HG02588 (cell line): ENCODE results near the gene BRPF3.

Source experiments
- ATAC-seq: cut with Tn5 transposase; IDR thresholded peaks from one replicate; pipeline ENCODE4 v1.9.1; 2021; ENCODE audit warnings: mild to moderate bottlenecking, moderate library complexity; ENCODE audit not compliant: unreplicated experiment

BRPF3 gene

DNA sequence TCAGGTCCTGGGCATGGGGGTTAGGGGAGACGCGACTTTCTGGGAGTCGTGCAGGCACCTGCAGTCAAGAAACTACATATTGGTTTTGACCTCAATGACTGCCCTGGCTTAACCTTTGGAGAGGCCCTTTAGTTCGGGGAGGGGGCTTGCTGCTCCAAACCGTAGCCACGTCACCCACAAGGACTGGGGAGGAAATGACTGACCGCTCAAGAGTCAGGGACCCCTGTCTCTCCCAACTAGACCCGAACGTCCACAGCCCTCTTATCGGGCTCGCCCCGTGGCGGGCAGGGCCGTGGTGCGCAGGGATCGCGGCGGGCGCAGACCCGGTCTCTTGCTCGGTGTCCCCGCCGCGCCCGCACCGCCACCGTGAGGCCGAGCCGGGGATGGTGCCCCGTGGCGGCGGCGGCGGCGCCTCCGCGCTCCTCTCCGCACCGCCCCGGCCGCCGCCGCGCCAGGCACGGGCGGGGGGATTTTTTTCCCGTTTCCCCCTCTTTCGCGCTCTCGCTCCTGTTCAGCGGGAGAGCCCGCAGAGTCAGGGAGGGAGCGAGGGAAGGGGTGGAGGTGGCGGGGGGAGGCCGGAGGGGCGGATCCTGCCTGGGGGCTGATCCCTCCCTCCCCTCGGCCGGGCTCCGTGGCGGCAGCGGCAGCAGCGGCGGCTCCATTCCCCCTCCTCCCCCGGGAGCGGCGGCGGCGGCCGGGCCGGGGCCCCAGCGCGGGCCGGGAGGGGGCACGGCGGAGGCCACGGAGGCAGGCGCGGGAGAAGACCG lies at the start of gene BRPF3:
Gene BRPF3, plus strand, starts transcription at position 632 of the 767 bp plus-strand sequence. CDS start 3,579 bp downstream, outside the sequence.
- peak; percentile 56 for ATAC-seq

DNA sequence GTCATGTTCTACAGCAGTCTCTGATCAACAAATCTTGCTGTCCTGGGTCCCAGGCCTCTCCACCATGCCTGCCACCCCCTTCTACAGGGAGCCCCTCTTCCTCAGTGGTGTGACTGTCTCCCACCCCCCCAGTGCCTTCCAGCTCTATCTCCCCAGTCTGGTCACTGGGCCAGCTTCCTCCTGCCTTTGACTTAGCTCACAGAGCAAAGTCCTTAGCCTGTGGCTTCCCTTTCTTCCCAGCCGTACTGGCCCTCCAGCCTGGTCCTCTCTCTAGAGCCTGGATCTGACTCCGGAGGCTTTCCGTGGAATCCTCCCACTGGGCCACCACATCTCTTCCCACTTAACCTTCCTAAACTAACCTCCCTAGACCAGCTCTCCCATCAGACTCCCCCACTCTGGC lies 49.2 kb upstream of the BRPF3 start:
- no peak for ATAC-seq

DNA sequence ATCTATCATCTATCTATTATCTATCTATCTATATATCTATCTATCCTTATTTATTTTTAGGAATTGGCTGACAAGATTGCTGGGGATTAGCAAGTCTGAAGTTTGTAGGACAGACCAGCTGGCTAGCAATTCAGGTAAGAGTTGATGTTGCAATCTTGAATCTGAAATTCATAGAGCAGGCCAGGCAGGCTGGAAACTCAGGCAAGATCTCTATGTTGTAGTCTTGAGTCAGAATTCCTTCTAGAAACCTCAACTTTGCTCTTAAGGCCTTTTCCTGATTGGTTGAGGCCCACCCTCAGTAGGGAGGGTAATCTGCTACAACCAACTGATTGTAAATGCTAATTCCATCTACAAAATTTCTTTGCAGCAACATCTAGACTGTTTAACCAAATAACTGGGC lies 47.1 kb upstream of the BRPF3 start:
- ATAC-seq, result no peak

DNA sequence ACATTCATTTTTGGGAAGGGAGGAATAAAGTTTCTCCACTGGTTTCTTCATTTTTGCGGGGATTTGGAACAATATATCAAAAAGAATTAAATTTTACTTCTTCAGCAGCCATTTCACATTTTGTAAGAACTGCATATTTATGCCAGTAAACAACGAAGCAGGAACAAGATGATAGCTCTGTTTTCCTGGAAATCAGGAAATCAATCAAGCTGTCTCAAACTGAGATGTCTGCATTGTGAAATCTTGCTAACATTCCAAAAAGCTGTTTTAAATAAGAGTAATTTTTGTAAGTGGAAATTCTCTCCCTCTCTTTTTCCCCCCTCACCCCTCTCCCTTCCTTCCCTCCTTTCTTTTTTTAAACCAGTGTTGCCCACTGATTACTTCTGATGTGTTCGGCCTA lies 46.3 kb upstream of the BRPF3 start:
- ATAC-seq, result no peak

DNA sequence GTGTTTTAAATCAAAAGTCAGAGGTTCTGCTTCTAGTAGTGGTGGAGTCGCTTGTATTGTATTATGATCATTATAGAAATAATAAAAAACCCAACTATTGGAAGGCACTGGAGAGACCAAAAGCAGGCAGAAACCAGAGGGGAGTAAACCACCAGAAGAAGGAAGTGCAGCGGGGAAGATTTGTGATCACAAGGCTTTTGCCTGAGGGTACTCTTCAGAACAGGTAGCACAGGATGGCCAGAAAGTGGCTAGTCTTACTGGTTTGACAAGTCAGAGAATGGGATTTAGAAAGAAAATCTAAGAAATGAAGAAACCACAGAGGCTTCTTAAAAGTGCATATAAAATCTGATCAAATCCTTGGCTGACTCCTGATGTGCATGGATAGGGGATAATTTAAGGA lies 42.3 kb upstream of the BRPF3 start:
- ATAC-seq, result no peak

DNA sequence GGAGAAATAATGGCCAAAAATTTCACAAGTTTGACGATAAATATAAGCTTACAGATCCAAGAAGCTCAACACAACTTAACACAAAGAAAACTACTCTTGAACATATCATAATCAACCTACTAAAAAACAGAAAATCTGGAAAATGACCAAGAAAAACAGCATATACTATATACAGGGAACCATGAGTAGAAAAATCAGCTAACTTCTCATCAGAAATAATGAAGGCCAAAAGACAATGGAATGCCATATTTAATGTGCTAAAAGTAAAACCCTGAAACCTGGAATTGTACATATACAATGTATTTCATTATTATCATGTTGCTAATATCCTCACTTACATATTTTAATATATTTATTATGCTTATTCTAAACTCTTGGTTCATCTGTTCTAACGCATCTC lies 40.9 kb upstream of the BRPF3 start:
- ATAC-seq, result no peak

DNA sequence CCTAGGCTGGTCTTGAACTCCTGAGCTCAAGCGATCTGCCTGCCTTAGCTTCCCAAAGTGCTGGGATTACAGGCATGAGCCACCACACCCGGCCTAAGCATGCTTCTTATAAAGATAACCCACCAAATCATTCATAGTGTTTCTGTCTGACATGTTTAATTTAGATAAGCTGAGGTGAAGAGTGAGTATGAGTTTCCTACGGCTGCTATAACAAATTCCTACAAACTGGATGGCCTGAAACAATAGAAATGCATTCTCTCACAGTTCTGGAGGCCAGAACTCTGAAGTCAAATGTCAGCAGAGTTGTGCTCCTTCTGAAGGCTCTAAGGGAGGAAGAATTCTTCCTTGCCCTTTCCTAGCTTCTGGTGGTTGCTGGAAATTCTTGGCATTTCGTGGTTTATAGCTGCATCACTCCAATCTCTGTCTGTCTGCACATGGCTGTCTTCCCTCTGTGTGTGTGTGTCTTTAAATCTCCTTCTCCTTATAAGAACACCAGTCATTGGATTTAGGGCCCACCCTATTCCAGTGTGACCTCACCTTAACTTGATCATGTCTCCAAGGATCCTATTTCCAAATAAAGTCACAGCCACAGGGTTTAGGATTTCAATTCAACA lies 36.3 kb upstream of the BRPF3 start:
- ATAC-seq, result no peak

DNA sequence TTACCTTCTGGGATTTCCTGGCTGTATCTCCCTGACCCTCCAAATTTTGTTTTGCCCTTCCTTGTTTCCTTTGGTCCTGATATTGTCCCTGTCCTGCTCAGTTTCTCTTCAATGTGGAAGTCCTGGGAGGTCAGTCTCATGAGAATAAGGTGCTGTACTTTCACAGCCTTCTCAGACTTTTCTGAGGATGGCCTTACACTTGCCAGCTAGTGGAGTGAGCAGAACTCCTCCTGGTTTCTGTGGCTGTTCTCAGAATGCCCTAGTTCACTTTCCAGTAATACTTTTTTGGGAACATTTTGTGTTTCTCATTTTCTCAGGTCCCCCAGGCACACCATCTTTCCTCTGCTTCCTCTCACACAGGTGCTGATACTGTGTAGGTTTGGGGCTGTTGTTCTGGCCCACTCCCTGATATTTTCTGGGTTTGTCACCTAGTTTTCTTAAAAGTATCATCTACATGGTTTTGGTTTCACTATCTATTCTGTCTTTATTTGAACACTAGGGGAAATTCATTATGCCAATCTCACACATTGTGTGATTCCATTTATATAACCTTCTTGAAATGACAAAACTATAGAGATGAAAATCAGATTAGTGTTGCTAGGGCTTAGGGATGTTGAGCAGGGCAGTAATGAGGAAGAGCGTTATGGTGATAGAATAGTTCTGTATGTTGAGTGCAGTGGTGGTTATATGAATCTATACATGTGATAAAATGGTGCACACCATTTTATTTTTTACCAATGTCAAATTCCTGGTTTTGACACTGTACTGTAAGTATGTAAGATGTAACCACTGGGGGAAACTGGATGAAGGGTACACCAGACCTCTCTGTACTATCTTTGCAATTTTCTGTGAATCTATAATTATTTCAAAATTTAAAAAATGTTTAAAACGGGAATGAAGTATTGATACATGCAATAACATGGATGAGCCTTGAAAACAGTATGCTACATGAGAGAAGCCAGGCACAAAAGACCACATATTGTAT lies 27.2 kb upstream of the BRPF3 start:
- no peak for ATAC-seq

DNA sequence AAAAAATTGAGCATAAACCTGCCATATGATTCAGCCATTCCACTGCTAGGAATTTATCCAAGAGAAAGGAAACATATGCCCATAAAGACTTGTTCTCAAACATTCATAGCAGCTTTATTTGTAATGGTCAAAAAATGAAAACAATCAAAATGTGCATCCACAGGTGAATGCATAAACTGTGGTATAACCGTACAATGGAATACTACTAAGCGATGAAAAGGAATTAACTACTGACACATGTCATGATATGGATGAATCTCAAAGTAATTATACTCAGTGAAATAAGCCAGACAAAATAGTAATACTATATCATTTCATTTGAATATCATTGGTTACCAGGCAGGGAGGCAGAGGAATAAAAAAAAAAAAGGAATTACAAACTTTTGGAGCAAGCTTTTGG lies 25.8 kb upstream of the BRPF3 start:
- no peak for ATAC-seq

DNA sequence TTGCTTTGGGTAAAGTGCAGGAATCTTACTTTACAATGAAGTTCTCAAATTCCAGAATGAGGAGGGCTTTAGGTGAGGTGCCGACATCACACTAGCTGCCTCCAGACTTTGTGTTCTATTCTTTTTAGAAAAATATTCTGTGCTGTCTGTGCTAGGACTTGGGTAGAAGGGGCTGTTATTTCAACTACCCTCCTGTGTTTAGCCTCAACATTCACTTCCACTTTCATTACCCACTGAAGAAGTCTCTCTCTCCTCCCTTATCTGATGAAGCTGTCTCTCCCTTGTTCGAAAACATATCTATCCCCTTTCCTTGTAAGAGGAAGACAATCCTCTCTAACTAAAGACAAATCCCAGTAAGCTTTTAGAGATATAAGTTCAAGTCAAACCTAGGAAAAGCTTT lies 25.0 kb upstream of the BRPF3 start:
- no peak for ATAC-seq

DNA sequence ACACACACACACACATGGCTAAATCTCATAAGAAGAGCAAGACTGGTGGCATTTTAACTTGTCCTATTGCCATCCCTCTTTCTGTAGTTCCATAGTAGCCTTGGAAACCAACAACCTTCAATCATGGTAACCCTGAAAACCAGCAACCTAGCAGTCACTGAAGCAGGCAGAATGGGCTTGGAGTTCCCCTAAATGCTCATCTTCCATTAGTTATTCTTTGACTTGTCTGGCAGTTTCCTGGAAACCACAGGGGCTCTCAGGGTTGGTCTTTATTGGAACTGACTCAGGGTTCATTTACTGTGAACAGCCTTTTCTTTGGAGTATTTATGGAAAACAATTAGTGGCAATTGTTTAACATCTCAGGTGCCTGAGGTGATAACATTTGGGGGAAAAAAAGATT lies 19.4 kb upstream of the BRPF3 start:
- ATAC-seq, result no peak

DNA sequence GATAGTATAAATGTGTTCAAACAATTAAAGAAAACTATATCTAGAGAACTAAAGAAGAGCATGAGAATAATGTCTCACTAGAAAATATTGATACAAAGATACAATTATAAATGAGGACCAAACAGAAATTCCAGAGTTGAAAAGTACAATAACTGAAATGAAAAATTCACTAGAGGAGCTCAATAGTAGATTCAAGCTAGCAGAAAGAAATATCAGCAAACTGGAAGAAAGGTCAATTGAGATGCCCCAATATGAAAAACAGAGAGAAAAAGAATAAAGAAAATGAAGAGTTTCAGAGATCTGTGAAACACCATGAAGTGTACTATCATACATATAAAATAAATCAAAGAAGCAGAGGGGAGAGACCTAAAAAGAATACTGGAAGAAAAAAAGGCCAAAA lies 18.0 kb upstream of the BRPF3 start:
- ATAC-seq, result no peak

DNA sequence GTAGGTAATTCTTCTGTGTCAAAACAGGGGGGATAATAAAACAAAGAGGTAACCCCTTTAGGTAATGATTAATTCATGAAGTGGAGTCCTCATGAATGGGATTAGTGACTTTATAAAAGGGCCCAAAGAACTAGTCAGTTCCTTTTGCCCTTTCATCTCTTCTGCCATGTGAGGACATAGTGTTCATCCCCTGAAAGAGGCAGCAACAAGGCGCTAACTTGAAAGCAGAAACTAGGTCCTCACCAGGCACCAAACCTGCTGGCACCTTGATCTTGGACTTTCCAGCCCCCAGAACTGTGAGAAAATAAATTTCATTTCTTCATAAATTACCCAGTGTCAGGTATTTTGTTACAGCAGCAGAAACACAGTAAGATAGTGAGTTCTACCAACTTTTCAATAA lies 16.4 kb upstream of the BRPF3 start:
- no peak for ATAC-seq

DNA sequence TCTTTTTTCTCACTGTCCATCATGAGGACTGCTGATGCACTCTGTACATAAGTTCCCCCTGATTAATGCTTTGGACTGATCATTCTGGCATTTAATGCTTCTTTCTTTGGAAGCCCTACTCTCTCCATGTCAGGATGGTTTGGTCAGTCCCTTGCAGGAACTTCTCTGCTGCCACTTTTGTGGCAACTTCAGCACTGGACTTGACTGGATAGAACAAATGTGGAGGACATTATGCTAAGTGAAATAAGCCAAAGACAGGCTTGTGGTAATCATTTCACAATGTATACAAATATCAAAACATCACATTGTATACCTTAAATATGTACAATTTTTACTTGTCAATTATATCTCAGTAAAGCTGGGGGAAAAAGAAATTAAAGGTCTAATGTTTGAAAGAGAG lies 12.2 kb upstream of the BRPF3 start:
- ATAC-seq, result no peak

DNA sequence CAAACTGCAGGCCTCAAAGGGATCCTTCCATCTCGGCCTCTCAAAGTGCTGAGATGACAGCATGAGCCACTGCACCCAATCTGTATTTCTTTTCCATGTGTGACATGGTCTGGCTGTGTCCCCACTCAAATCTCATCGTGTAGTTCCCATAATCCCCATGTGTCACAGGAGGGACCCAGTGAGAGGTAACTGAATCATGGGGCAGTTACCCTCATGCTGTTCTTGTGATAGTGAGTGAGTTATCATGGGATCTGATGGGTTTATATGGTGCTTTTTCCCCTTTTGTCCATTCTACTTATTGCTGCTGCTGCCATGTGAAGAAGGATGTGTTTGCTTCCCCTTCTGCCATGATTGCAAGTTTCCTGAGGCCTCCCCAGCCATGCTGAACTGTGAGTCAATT lies 10.3 kb upstream of the BRPF3 start:
- no peak for ATAC-seq

DNA sequence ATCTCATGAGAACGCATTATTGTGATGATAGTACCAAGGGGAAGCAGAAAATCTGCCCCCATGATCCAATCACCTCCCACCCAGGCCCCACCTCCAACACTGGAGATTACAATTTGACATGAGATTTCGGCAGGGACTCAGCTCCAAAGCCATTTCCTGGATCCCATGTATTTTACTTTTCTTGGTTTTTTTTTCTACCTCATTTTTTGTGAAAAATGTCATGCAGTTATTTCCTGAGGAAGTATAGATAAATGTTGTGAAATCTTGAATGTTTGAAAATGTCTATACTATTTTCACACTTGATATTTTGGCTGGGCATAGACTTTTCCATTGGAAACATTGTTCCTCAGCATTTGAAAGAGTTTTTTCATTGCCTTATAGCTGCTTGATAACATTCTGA lies 9.1 kb upstream of the BRPF3 start:
- ATAC-seq, result no peak

DNA sequence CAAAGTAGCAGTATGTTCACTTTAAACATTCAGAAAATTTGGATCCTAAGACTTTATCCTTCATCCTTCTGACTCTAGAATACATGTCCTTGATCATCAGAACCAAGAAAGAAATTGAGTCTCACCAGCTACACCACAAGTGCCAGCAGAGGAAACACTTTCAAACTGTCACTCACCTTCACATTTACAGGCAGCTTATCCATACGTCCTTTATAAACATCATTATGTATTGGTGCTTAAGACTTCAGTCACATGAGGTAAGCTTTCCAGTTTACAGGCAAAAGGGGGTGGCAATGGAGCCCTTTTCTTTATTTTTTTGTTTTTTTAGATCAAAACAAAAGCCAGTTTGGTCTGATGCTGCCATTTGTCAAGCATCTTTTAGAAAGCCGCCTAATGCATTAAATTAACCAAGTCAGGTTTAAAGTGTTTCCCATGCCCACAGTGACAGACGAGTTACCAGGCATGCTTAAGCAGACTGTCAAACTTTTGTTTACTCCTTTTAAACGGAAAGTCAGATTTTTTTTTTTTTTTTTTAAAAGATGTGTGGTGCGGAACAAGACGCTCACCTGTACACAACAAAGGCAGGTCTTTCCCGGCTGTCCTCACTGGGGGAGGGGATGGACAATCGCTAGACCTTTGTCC lies 952 bp upstream of the BRPF3 start:
- no peak for ATAC-seq

DNA sequence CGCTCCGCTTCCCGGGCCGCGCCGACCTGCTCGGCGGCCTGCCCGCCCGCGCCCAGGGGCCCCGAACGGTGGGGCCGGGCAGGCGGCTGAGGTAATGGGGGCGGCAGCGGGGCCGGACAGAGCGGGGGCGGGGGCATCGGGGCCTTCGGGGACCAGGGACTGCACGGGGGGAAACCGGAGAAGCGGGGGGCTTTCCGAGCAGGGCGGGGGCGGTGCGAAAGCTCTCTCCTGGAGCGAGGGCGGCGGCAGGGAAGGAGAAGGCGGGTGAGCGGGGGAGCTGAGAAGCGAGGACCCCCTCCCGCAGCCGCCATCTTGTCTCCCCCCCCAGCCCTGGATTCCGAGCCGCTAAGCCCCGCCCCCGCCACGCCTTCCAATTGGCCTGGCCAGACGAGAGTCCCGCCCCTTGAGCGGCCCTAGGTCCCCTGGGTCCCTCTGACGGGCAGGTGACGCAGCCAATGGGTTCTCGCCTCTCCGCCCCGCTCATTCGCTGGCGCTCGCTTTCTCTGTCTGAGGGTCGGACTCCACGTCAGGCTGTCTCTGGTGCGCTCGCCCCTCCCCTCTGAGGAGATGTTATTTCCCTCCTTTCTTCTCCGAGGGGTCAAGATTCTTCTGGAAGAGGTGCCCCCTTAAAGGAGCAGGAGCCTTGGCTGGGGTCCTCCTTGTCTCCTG lies 470 bp downstream of the BRPF3 start:
- ATAC-seq, result peak; percentile 90

DNA sequence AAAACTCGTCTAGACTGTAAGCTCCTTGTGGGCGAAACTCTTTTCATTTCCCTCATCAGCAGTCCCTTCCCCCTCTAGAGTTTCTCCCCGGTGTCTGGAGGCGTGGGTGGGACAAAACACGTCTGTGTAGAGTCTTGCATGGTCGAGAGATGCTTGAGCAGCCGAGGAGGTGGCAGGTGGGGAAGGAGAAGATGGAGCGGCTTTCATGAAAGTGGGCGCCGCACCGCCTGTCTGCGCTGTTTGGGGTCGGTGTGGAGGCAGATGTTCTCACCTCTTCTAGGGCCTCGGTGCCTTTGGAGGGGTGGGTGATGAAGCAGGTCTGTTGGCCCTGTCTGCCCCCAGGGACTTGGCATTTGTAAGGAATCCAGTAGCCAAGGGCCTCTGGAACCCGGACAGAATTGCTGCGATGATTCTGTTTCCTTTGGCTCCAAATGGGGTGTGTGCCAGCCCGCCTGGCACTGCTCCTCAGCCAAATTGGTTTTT lies 1.2 kb downstream of the BRPF3 start:
- no peak for ATAC-seq

DNA sequence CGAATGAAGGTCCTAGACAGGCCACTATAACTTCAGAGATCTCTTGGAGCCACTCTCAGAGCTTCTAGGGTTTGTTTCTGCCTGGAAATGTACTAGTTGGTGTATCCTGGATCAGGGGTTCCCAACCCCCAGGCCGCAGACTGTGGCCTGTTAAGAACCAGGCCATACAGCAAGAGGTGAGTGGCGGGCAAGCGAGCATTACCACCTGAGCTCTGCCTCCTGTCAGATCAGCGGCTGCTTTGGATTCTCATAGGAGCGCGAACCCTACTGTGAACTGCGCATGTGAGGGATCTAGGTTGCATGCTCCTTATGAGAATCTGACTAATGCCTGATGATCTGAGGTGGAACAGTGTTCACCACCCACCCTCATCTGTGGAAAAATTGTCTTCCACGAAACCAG lies 2.4 kb downstream of the BRPF3 start:
- ATAC-seq, result no peak
